CD4-positive, alpha-beta T cell treated with Interleukin-6 for 4 hours (primary cell): ENCODE data around the gene FOXK2.
A peak's percentile ranks its signal among the peaks of the same experiment; 100 is the strongest.
"Not testable (repeated sequence)": the region's sequence is repeated elsewhere in the genome, so short reads cannot be mapped to it uniquely, and the experiment has no call there.

Experiments
- DNase-seq: peaks from one replicate; pipeline ENCODE4 v3.0.0-alpha.2; 2020; ENCODE audit warnings: mixed read lengths

Gene FOXK2

DNA sequence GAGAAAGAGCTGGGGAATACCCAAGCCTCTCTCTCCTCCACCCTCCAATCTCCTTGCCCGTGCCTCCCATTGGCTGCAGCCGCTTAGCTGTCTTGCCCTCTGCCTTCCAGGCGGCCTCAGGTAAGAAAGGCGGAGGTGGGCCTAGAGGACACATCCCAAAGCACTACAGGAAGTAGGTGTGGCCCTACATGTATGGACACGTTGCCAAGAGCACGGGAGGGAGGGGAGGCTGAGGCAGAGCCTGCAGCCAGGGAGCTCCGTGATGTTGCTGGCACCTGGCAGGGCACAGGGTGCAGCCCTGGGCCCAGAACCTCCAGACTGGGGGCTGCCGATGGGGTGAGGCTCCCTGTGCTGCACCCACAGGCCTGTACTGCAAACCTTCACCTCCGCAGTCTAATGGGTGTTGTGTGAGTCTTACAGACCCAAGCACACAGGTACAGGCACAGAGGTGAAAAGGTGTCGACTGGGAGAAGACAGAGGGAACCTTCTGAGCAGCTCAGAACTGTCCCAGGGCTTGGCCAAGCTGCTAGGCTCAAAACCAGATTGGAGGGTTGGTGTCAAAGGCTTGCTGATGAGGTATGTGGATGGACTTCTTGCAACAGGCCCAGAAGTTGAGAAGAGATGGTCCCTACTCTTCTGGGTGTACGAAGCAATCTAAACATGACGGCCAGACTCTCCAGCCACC, 23.5 kb upstream of the FOXK2 start:
- no peak for DNase-seq

DNA sequence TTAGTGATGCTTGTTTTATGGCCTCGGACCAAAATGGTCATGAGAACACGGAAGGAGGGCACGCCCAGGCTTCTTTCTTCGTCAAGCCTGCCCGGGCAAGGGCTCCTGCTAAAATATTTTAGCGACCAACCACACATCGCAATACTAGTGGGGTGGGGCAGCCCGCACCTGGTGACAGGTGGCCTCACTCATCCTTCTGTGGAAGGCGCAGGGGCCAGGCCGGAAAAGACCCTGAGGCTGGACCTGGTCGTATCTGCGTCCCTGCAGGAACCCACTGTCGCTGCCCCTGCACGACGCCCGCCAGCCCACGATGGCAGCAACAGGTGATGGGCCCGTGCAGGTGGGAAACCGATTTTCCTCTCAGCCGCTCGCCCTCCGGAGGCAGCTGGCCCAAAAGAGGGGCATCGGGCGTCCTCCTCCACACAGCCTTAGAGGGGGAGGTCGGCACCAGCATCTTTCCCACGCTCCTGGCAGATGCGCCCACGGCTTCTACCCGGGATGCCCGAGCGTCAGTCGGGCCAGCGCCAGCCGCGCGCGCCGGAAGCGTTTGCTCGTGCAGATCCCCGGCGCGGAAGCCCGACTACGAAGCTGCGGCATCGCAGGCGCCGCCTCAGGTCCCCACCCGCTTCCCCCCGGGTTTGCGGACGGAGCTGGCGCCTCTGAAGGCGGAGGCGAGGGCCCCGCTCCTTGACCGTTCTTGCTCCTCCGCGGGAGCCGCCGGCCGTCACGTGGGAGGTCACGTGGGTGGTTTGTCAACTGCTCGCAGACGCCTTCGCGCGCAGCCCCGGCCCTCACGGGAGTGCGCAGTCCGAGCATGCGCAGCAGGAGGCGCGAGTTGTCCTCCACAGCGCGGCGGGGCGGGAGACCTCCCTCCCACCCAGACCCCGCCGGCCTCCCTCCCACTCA, 22.8 kb upstream of the FOXK2 start:
- peak; percentile 92 for DNase-seq

DNA sequence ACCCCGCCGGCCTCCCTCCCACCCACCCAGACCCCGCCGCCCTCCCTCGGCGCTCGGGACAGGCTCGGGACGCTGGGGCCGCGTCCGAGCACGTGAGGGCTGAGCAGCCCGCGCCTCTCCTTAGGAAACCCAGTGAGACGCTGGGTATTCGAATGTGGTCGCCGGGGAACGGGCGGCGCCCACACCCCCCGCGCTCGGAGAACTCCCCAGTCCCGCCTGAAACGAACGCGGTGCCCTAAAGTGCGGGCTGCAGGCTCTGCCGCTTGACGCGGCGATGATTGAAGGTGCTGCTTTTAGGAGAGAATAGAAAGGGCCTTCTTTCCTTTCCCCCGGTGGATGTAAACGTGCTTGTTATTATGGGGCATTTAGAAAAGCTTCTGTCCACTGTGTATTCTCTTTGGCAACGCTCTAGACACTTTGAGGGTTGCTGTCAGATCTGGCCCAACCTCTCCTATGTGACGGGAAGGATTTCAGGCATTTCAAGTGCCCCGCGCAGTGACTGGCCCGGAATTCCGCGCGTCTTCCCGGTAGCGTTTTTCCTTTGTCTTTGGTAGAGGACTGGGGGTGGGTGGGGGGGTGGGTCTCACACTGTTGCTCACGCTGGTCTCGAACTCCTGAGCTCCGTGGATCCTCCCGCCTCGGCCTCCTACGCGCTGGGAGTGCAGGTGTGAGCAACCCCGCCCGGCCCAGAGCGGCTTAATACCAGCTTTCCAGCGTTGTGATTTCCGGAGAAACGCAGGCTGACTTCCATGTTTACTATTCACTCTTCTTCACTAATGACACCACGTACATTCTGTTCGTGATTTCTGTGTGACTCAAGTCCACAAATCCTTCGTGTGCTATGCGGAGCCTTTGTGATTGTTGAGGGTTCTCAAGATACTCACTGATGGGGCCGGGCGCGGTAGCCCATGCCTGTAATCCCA, 21.8 kb upstream of the FOXK2 start:
- DNase-seq: peak; percentile 52

DNA sequence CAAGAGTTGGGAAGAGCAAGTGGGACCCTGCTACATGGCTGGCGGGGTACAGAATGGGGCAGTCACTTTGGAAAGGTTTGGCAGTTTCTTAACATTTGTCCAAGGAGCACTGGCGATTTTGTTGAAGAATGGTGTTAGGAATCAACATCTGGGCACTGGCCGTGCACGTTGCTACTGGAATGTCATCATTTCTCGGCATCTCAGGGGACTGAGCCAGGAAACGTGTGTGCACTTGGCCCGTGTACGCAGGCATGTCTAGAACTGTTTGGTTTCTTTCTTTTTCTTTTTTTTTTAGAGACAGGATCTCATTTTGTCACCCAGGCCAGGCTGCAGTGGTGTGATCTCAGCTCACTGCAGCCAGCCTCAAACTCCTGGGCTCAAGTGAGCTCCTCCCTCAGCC, 17.3 kb upstream of the FOXK2 start:
- DNase-seq: no peak

- DNase-seq: no peak
Observed at GRCh38 chr17:82503094-82503727, 16.3 kb upstream of the FOXK2 start.

- DNase-seq: no peak
Observed at GRCh38 chr17:82503728-82504308, 15.7 kb upstream of the FOXK2 start.

DNA sequence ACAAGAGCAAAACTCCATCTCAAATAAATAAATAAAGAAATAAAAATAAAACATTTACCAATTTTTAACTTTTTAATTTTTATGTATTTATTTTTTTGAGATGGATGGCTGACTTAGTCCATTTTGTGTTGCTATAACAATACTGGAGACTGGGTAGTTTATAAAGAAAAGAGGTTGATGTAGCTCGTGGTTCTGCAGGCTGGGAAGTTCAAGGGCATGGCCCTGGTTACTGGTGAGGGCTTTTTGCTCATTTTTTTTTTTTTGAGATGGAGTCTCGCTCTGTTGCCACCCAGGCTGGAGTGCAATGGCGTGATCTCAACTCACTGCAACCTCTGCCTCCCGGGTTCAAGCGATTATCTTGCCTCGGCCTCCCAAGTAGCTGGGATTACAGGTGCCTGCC, 14.2 kb upstream of the FOXK2 start:
- no peak for DNase-seq

- DNase-seq: peak; percentile 19
Observed at GRCh38 chr17:82506402-82506801, 13.1 kb upstream of the FOXK2 start.

DNA sequence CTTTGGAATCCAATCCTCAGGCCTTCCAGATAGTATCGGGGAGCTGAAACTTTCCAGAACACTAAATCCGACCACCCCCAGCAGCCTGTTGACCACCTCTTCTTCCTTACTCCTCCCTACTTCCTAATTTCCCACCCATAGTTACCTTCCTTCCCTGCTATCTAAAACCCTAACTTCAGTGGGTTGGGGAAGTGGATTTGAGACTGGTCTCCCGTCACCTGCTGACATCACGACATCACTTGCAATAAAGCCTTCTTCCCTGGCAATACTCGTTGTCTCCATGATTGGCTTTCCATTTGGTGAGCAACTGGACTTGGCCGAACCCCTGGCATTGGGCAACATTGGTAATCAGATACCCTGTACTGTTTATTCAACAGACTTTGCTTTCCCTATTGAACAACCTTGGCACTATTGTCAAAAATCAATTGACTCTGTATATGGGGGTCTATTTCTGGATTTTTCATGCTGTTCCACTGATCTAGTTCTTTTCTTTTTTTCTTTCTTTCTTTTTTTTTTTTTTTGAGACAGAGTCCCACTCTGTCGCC, 11.8 kb upstream of the FOXK2 start:
- DNase-seq: no peak

DNA sequence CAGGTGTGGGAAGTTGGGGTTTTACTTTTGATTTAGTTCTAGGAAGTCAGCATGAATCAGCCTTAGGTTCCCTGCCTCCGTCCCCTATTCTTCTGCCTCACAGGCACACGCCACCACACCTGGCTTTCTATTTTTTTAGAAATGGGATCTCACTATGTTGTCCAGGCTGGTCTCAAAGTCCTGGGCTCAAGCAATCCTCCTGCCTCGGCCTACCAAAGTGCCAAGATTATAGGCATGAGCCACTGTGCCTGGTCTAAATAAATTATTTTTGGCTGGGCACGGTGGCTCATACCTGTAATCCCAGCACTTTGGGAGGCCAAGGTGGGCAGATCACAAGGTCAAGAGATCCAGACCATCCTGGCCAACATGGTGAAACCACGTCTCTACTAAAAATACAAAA, 7.9 kb upstream of the FOXK2 start:
- not testable (repeated sequence) for DNase-seq

GRCh38 chr17:82513864-82514263, 5.7 kb upstream of the FOXK2 start:
- not testable (repeated sequence) for DNase-seq

GRCh38 chr17:82517230-82517865, 2.2 kb upstream of the FOXK2 start:
- no peak for DNase-seq

DNA sequence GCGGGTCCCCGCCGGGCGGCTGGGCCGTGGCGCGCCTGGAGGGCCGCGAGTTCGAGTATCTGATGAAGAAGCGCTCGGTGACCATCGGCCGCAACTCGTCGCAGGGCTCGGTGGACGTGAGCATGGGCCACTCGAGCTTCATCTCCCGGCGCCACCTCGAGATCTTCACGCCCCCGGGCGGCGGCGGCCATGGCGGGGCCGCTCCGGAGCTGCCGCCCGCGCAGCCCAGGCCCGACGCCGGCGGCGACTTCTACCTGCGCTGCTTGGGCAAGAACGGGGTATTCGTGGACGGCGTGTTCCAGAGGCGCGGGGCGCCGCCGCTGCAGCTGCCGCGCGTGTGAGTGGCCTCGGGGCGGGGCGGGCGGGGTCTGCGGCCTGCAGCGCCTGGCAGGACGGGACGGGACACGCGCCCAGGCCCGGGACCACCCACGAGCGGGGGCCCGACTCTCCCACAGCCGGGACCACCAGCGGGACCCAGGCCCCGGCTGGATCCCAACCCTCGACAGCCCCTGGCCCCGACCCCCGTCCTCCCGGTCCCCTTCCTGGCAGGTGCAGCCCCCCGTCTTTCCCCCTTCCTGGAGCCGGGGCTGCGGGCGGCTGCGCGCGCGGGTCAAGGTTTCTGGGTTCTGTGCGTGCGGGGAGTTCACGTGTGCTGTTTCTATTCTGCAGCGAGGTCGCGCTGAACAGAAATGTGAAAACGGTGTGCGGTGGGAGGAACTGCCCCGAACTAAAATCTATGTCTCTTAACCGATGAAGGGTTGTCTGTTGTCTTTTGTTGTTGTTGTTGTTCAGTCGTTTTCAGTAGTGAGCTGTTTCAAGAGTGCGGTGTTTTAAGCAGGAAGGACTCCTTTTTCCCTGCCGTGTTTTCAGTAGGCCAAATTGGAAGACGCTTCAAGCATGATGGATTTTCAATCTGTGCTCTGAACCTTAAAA, 705 bp downstream of the FOXK2 start:
- peak; percentile 40 for DNase-seq

GRCh38 chr17:82524540-82524939, 5.0 kb downstream of the FOXK2 start:
- DNase-seq: no peak

DNA sequence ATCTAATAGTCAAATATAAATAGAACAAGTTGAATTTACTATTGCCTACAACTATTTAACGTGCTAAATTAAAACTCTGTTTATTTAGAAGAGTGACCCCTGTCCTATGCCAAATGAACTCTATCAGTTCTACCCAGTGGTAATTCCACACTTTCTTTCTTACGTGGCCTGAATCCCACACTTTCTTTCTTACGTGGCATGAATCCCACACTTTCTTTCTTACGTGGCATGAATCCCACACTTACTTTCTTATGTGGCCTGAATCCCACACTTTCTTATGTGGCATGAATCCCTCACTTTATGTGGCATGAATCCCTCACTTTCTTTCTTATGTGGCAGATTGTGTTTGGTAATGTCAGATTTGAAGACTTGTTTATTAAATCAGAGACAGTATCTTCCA, 6.2 kb downstream of the FOXK2 start:
- no peak for DNase-seq

GRCh38 chr17:82527898-82528297, 8.4 kb downstream of the FOXK2 start:
- no peak for DNase-seq

DNA sequence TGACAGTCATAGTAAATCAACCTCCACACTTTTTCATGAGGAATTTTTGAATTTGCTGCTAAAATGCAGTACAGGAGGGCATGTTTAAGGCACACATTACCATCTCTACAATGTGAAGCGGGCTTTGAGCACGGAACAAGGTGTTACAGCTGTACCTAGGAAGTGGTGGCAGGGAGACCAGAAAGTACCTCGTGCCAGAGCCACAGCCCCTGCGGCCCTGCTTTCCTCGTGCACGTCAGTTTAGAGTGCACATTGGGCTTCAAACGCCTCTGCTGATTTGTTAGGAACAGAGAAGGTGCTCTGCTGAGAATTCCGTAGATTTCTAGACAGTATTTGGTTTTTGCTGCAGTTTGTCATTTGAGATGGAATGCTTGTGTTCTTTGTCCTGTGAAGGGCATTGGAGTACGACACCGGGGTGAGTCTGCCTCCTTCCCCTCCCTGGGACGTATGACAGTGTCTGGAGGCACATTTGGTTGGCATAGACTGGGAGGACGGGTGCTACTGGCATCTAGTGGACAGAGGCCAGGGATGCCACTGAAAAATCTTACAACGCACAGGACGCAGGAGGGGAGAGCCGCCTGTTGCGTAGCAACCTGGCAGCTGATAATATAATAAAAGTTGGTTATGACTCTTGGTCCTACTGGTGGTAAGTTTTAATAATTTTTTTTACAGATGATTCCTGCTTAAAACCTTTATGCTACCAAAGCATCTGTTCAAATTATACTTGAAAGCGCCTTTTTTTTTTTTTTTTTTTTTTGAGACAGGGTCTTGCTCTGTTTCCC, 9.1 kb downstream of the FOXK2 start:
- no peak for DNase-seq

DNA sequence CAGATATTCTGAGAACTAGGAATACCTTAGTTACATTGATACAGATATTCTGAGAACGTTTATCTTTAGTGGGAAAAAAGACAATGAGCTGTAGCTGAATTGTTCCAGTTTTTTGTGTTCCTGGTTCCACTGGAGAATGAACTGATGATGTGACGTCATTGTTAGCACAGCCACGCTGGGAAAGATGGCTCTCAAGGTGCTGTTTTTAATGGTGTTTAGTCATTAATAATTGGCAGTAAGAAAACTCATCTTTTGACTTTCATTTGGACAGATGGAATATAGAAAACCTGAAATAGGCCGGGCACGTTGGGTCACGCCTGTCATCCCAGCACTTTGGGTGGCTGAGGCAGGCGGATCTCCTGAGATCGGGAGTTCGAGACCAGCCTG, 10.4 kb downstream of the FOXK2 start:
- DNase-seq: no peak

DNA sequence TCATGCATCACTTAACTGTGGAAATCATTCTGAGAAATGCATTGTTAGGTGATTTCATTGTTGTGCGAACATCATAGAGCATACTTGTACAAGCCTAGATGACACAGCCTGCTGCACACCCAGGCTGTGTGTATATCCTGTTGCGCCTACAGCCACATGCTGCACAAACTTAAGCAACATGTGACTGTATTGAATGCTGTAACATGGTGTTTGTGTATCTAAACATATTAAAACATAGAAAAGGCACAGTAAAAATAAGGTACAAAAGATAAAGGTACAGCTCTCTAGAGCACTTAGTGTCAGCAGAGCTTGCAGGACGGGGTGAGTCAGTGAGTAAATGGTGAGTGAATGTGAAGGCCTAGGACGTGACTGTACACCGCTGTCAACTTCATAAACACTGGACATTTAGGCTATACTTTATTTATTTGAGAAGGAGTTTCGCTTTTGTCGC, 11.9 kb downstream of the FOXK2 start:
- DNase-seq: no peak
